ENCODE data around the gene MAGEA9B. TPM values are rescaled to one million over a fixed set of nuclear protein-coding genes. Genes with fewer than 3 reads are reported as not detected.
"Not testable (repeated sequence)": the region's sequence is repeated elsewhere in the genome, so short reads cannot be mapped to it uniquely, and the experiment has no call there.

Gene MAGEA9B
- total and polyA plus RNA-seq, 2 donors from 2014 or later = not detected

DNA sequence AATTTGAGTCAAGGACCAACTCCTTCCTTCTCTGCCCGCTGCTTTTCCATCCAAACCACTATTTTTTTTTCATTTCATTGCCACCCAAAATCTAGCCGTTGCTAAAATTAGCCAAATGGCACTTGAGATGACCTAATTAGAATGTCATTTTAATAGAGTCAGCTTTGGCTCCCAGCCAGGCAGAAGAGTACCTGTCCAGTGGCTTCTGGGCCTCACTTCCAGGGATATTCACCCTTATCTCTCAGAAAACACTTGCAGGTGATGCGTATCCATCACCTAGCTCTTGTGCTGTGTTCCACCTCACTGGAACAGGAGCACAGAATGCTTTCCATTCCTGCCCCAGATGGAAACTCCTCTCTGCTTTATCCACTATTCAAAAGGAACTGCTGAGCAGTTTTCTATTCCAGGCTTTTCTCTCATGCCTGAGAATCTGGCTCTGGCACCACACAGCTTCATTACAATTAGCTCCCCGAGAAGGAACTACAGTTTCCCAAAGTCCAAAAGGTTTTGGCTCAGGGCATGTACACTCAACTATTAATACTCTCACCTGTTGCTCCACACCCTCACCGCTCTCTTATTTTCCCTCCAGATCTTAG lies 18.5 kb downstream of the MAGEA9B start:
- no peak for DNase-seq
- no peak overlapping the region for H3K27ac ChIP-seq (ENCODE audit: low read depth in 2 of 2, low read length in 2 of 2)
- no peak overlapping the region for H3K4me3 ChIP-seq (ENCODE audit: low read length in 3 of 3)
- no peaks in the 10 kb centered on the region for H3K4me1 ChIP-seq (ENCODE audit: control insufficient read depth in 2 of 3, insufficient read depth in 2 of 3, low read depth in 1 of 3, low read length in 3 of 3)
- no peaks in the 10 kb centered on the region for H3K27me3 ChIP-seq (ENCODE audit: control insufficient read depth, insufficient read depth, low read length)
- intact Hi-C loops (cut with DNase I) = no loop called here
- H3K9ac ChIP-seq (ENCODE audit: low read length in 3 of 3) = no peak overlapping the region
- no peak for FAIRE-seq
- no peaks in the 10 kb centered on the region for H3K36me3 ChIP-seq (ENCODE audit: control insufficient read depth in 2 of 3, insufficient read depth in 3 of 3, low read length in 3 of 3)
- no peak for TF ChIP-seq CTCF (IDR thresholded peaks at IDR 0.05; ENCODE audit: borderline replicate concordance, extremely low read depth, insufficient read depth)
- H3K9me3 ChIP-seq (ENCODE audit: control insufficient read depth in 2 of 3, insufficient read depth in 1 of 3, low read length in 3 of 3) = no peaks in the 10 kb centered on the region

- H3K4me1 ChIP-seq (ENCODE audit: control insufficient read depth in 2 of 3, insufficient read depth in 2 of 3, low read depth in 1 of 3, low read length in 3 of 3) = no peaks in the 10 kb centered on the region
- no peak for FAIRE-seq
- no peak for TF ChIP-seq CTCF (IDR thresholded peaks at IDR 0.05; ENCODE audit: borderline replicate concordance, extremely low read depth, insufficient read depth)
Observed at GRCh38 chrX:149567621-149568417, 19.4 kb downstream of the MAGEA9B start.

GRCh38 chrX:149563359-149563758 lies 23.9 kb downstream of the MAGEA9B start:
- no peaks in the 10 kb centered on the region for H3K27me3 ChIP-seq (ENCODE audit: control insufficient read depth, insufficient read depth, low read length)
- no peaks in the 10 kb centered on the region for H3K9me3 ChIP-seq (ENCODE audit: control insufficient read depth in 2 of 3, insufficient read depth in 1 of 3, low read length in 3 of 3)
- no peak overlapping the region for H3K27ac ChIP-seq (ENCODE audit: low read depth in 2 of 2, low read length in 2 of 2)
- no peak overlapping the region for H3K9ac ChIP-seq (ENCODE audit: low read length in 3 of 3)
- no peaks in the 10 kb centered on the region for H3K36me3 ChIP-seq (ENCODE audit: control insufficient read depth in 2 of 3, insufficient read depth in 3 of 3, low read length in 3 of 3)
- no peak for DNase-seq
- no peak for TF ChIP-seq CTCF (IDR thresholded peaks at IDR 0.05; ENCODE audit: borderline replicate concordance, extremely low read depth, insufficient read depth)
- no peak overlapping the region for H3K4me3 ChIP-seq (ENCODE audit: low read length in 3 of 3)
- FAIRE-seq = no peak
- intact Hi-C loops (cut with DNase I) = no loop called here
- H3K4me1 ChIP-seq (ENCODE audit: control insufficient read depth in 2 of 3, insufficient read depth in 2 of 3, low read depth in 1 of 3, low read length in 3 of 3) = no peaks in the 10 kb centered on the region

More at GRCh38 chrX:149567621-149568417, 19.4 kb downstream of the MAGEA9B start:
- no peaks in the 10 kb centered on the region for H3K9me3 ChIP-seq (ENCODE audit: control insufficient read depth in 2 of 3, insufficient read depth in 1 of 3, low read length in 3 of 3)
- no peaks in the 10 kb centered on the region for H3K36me3 ChIP-seq (ENCODE audit: control insufficient read depth in 2 of 3, insufficient read depth in 3 of 3, low read length in 3 of 3)
- no peak overlapping the region for H3K4me3 ChIP-seq (ENCODE audit: low read length in 3 of 3)
- H3K27me3 ChIP-seq (ENCODE audit: control insufficient read depth, insufficient read depth, low read length) = no peaks in the 10 kb centered on the region
- H3K27ac ChIP-seq (ENCODE audit: low read depth in 2 of 2, low read length in 2 of 2) = no peak overlapping the region
- intact Hi-C loops (cut with DNase I) = no loop called here
- DNase-seq = no peak
- no peak overlapping the region for H3K9ac ChIP-seq (ENCODE audit: low read length in 3 of 3)

DNA sequence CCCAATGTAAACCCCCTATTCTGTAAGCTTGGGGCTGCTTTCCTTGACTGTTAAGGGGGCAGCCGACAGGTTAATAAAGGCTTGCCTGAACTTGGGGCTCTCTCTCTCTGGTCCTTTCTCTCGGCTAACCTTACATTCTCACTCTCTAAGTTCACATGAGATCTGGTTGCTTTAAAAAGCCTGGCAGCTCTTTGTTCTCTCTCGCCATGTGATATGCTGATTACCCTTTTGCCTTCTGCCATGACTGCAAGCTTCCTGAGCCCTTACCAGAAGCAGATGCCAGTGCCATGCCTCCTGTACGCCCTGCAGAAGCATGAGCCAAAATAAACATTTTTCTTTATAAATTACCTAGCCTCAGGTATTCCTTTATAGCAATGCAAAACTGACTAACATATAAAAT lies 32.0 kb downstream of the MAGEA9B start:
- H3K36me3 ChIP-seq (ENCODE audit: control insufficient read depth in 2 of 3, insufficient read depth in 3 of 3, low read length in 3 of 3); H3K4me3 ChIP-seq (ENCODE audit: low read length in 3 of 3); FAIRE-seq; H3K9ac ChIP-seq (ENCODE audit: low read length in 3 of 3); H3K27ac ChIP-seq (ENCODE audit: low read depth in 2 of 2, low read length in 2 of 2); intact Hi-C loops (cut with DNase I); H3K9me3 ChIP-seq (ENCODE audit: control insufficient read depth in 2 of 3, insufficient read depth in 1 of 3, low read length in 3 of 3); H3K27me3 ChIP-seq (ENCODE audit: control insufficient read depth, insufficient read depth, low read length); H3K4me1 ChIP-seq (ENCODE audit: control insufficient read depth in 2 of 3, insufficient read depth in 2 of 3, low read depth in 1 of 3, low read length in 3 of 3); DNase-seq: not testable (repeated sequence)

- FAIRE-seq; H3K36me3 ChIP-seq (ENCODE audit: control insufficient read depth in 2 of 3, insufficient read depth in 3 of 3, low read length in 3 of 3); intact Hi-C loops (cut with DNase I); H3K9me3 ChIP-seq (ENCODE audit: control insufficient read depth in 2 of 3, insufficient read depth in 1 of 3, low read length in 3 of 3); H3K27me3 ChIP-seq (ENCODE audit: control insufficient read depth, insufficient read depth, low read length); H3K27ac ChIP-seq (ENCODE audit: low read depth in 2 of 2, low read length in 2 of 2); H3K9ac ChIP-seq (ENCODE audit: low read length in 3 of 3); H3K4me1 ChIP-seq (ENCODE audit: control insufficient read depth in 2 of 3, insufficient read depth in 2 of 3, low read depth in 1 of 3, low read length in 3 of 3); H3K4me3 ChIP-seq (ENCODE audit: low read length in 3 of 3); DNase-seq: not testable (repeated sequence)
Observed at GRCh38 chrX:149551939-149552248, 35.4 kb downstream of the MAGEA9B start.

- H3K27me3 ChIP-seq (ENCODE audit: control insufficient read depth, insufficient read depth, low read length); H3K9ac ChIP-seq (ENCODE audit: low read length in 3 of 3); DNase-seq; FAIRE-seq; H3K27ac ChIP-seq (ENCODE audit: low read depth in 2 of 2, low read length in 2 of 2); H3K4me1 ChIP-seq (ENCODE audit: control insufficient read depth in 2 of 3, insufficient read depth in 2 of 3, low read depth in 1 of 3, low read length in 3 of 3); H3K36me3 ChIP-seq (ENCODE audit: control insufficient read depth in 2 of 3, insufficient read depth in 3 of 3, low read length in 3 of 3); H3K9me3 ChIP-seq (ENCODE audit: control insufficient read depth in 2 of 3, insufficient read depth in 1 of 3, low read length in 3 of 3); H3K4me3 ChIP-seq (ENCODE audit: low read length in 3 of 3); intact Hi-C loops (cut with DNase I): not testable (repeated sequence)
Observed at GRCh38 chrX:149551245-149551938, 35.9 kb downstream of the MAGEA9B start.
